K562 (cell line): Measurements from ENCODE around the gene HYAL1. TPM values are rescaled to one million over a fixed set of nuclear protein-coding genes. Genes with fewer than 3 reads are reported as not detected.
A peak's percentile ranks its signal among the peaks of the same experiment; 100 is the strongest.

Experiments used
- ATAC-seq: fragments of 200-7000 bp; cut with Tn5 transposase; 3 replicates; pipeline ENCODE4 v1.9.1; 2020; ENCODE audit warnings: moderate library complexity
- BruUV-seq: library from RNA; stranded (reverse); fragments of 400-500 nt; replicated peaks from 2 replicates; lab custom pipeline; 2021; lab: Mats Ljungman, UMichigan
- CTCF ChIA-PET: fragments of 300-600 bp; formaldehyde crosslinking; extraction: SDS; loops from one replicate; lab custom pipeline; 2021; ENCODE audit warnings: low intra/inter-chr PET ratio; lab: Yijun Ruan, JAX
- POLR2A ChIA-PET: fragments of 300-600, 350-650 bp; sonication (Branson Sonifier 250); formaldehyde crosslinking; extraction: SDS; loops from one replicate; lab custom pipeline; 2021; ENCODE audit warnings: antibody characterized with exemption, inconsistent platforms; lab: Yijun Ruan, JAX
- DNase-seq, 4 experiments: peaks; one replicate each; pipeline versions ENCODE4 v3.0.0 to v3.0.0-alpha.2; 2011 to 2018; ENCODE audit warnings: low spot score in 3 of 4, mixed read lengths in 3 of 4; ENCODE audit errors: extremely low read depth in 1 of 4
- FAIRE-seq: peaks from 2 replicates; lab custom pipeline; 2011; peaks lifted over from hg19 to GRCh38; lab: Jason Lieb, UNC
- H2AFZ ChIP-seq: 2 replicates; pipeline ENCODE4 v1.6.0; 2011; ENCODE audit warnings: low read depth, low read length, control low read depth, inconsistent platforms
- H3K27ac ChIP-seq: fragments of 200-600 bp; 3 replicates; pipeline ENCODE4 v1.8.0; 2011; ENCODE audit warnings: low read depth, mild to moderate bottlenecking, control low read depth, inconsistent platforms, low read length, moderate library complexity, mixed read lengths; ENCODE audit errors: extremely low read depth
- H3K27me3 ChIP-seq, 2 experiments: fragments of 300-600 bp in 1 of 2; 2 replicates in 1 of 2; 3 replicates in 1 of 2; pipeline versions ENCODE4 v1.6.0 to v1.8.0; 2011; ENCODE audit warnings: inconsistent platforms in 2 of 2, low read length in 2 of 2, mild to moderate bottlenecking in 1 of 2, mixed read lengths in 1 of 2, moderate library complexity in 1 of 2; ENCODE audit not compliant: control insufficient read depth in 2 of 2, insufficient read depth in 2 of 2
- H3K36me3 ChIP-seq: fragments of 300-600 bp; 3 replicates; pipeline ENCODE4 v1.8.0; 2011; ENCODE audit warnings: mild to moderate bottlenecking, low read length, inconsistent platforms; ENCODE audit not compliant: control insufficient read depth, insufficient read depth
- H3K4me1 ChIP-seq, 2 experiments: fragments of 200-600 bp in 1 of 2; replicated peaks in 1 of 2; 2 replicates in 1 of 2; 3 replicates in 1 of 2; pipeline versions ENCODE4 v1.5.1 to v1.8.0; 2011; ENCODE audit warnings: inconsistent platforms in 2 of 2, low read length in 2 of 2, mild to moderate bottlenecking in 1 of 2, mixed read lengths in 1 of 2, moderate library complexity in 1 of 2; ENCODE audit not compliant: control insufficient read depth in 2 of 2, insufficient read depth in 2 of 2
- H3K4me2 ChIP-seq: 2 replicates; pipeline ENCODE4 v1.6.1; 2011; ENCODE audit warnings: low read length, control low read depth, inconsistent platforms, mixed read lengths; ENCODE audit not compliant: insufficient read depth
- H3K4me3 ChIP-seq: fragments of 200-600 bp; sonication (generic), shearing (Covaris generic); 2 replicates; pipeline ENCODE4 v1.5.1; 2016; ENCODE audit warnings: control low read depth, inconsistent platforms
- H3K79me2 ChIP-seq: fragments of 200-600 bp; 3 replicates; pipeline ENCODE4 v1.8.0; 2011; ENCODE audit warnings: low read length, inconsistent platforms; ENCODE audit not compliant: control insufficient read depth, insufficient read depth
- H3K9ac ChIP-seq, 2 experiments: 2 replicates each; pipeline versions ENCODE4 v1.6.0 to v1.6.1; 2011; ENCODE audit warnings: low read depth in 2 of 2, low read length in 2 of 2, control low read depth in 1 of 2, inconsistent platforms in 1 of 2, mild to moderate bottlenecking in 1 of 2, mixed read lengths in 1 of 2; ENCODE audit not compliant: insufficient read depth in 1 of 2
- H3K9me1 ChIP-seq: one replicate; pipeline ENCODE4 v1.6.0; 2011; ENCODE audit warnings: inconsistent platforms, mild to moderate bottlenecking, low read length, moderate library complexity; ENCODE audit not compliant: control insufficient read depth, insufficient read depth
- H3K9me3 ChIP-seq: replicated peaks from 2 replicates; pipeline ENCODE4 v1.5.1; 2011; ENCODE audit warnings: low read depth, low read length, inconsistent platforms; ENCODE audit not compliant: control insufficient read depth, insufficient read depth
- H4K20me1 ChIP-seq: replicated peaks from 2 replicates; pipeline ENCODE4 v1.6.1; 2011; ENCODE audit warnings: low read length, inconsistent platforms, mixed read lengths; ENCODE audit not compliant: control insufficient read depth, insufficient read depth
- E2F3 ChIP-seq: fragments of 250-450 bp; sonication (Bioruptor Pico); IDR thresholded peaks from 2 replicates; pipeline ENCODE4 v1.4.0; 2020; ENCODE audit warnings: mild to moderate bottlenecking
- ZNF707 ChIP-seq: fragments of 250-450 bp; sonication (Bioruptor Pico); conservative IDR thresholded peaks from 2 replicates; pipeline ENCODE4 v1.8.0; 2022; ENCODE audit warnings: inconsistent platforms, mild to moderate bottlenecking, moderate library complexity
- WGBS: fragments of 100-300 bp; shearing (Covaris generic); methylation state at CpG from one replicate; pipeline ENCODE4 v1.1.6; 2016; ENCODE audit warnings: low coverage, mixed read lengths; ENCODE audit not compliant: insufficient coverage; ENCODE audit errors: missing lambda C conversion rate; 5-methylcytosine and 5-hydroxymethylcytosine counted together
- in situ Hi-C: fragments of 300-500 bp; cut with MboI; formaldehyde crosslinking; loops from 4 replicates; pipeline ENCODE4 v1.15.0; 2018; ENCODE audit warnings: inconsistent platforms, mixed read lengths
- intact Hi-C: fragments of 100-400 bp; cut with micrococcal nuclease; formaldehyde crosslinking; loops from 2 replicates; pipeline ENCODE4 v1.14.2; 2022
- polyA plus RNA-seq, 8 experiments: library from polyadenylated mRNA; depleted of rRNA in 4 of 8; stranded (reverse) in 5 of 8; unstranded in 3 of 8; fragments of >200 nt; fragmentation: Nextera tagmentation in 2 of 8; fragmentation: Illumina TruSeq in 1 of 8; extraction: Ambion mirVana in 2 of 8; extraction: Trizol in 1 of 8; gene quantifications; 2 replicates each; pipeline versions ENCODE4 v1.2.1 to v1.2.3, GENCODE V29; 2011 to 2014; ENCODE audit warnings: inconsistent platforms in 1 of 8, missing spikeins in 1 of 8
- total RNA-seq, 7 experiments: library from RNA; depleted of rRNA in 6 of 7; stranded (reverse); fragments of >200 nt in 6 of 7; fragmentation: Illumina TruSeq in 2 of 7; extraction: Trizol in 2 of 7; gene quantifications; 2 replicates each; pipeline versions ENCODE4 v1.2.1 to v1.2.3, GENCODE V29; 2011 to 2021; ENCODE audit warnings: low replicate concordance in 1 of 7
- TF ChIP-seq, protein P1 (sequence below), 3 experiments: IDR thresholded peaks in 2 of 3; conservative IDR thresholded peaks in 1 of 3; 2 replicates each; pipeline ENCODE4 v1.5.1; 2011 to 2012; ENCODE audit warnings: low read length in 3 of 3, mild to moderate bottlenecking in 3 of 3, control low read depth in 2 of 3, improper control_type of control experiment in 1 of 3, inconsistent platforms in 1 of 3, low read depth in 1 of 3, mixed read lengths in 1 of 3, moderate library complexity in 1 of 3; ENCODE audit not compliant: insufficient read depth in 2 of 3
- TF ChIP-seq, protein P2 (sequence below): sonication (generic); formaldehyde crosslinking; IDR thresholded peaks from 2 replicates; pipeline ENCODE4 v1.8.0; 2022; ENCODE audit warnings: missing genetic modification reagents, mild to moderate bottlenecking, moderate library complexity, borderline replicate concordance

HYAL1 gene
- total and polyA plus RNA-seq, 9 of the 15 experiments (the other 6 are each of a cell fraction or from before 2014, with no cell fraction given), result 1.4 to 8.5 (median 4.7) TPM

DNA sequence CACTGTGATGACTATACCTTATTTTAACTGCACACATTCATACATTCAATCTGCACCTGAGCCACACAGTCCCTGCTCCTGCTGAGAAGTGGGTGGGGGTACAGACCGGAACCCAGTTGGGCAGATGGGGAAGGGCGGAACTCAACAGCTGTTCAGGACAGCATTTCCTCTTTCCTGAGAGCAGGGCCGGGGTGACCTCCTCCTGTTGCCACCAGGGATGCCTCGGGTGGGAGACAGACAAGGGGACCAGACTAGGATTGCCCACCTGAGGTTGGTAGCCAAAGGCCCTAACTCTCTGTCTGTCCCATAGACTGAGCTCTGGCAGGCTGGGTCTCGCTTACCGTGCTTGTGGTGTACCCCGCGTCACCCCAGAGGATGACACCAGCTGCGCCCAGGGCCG lies 15.2 kb upstream of the HYAL1 start:
- no TSS peak for BruUV-seq

More for the DNA sequence above, 15.2 kb upstream of the HYAL1 start:
- no peaks in the 10 kb centered on the region for H3K9me3 ChIP-seq
- no peak overlapping the region for H2AFZ ChIP-seq
- H3K4me2 ChIP-seq, result no peak overlapping the region
- no peaks in the 10 kb centered on the region for H4K20me1 ChIP-seq
- no peak overlapping the region for H3K4me3 ChIP-seq
- ChIA-PET POLR2A (interaction anchor here (0.6 to 1.1 kb wide), 6 partner anchors 9 to 104 kb away, joined by 3 to 5 read pairs (median 3); partner anchors contain the start of genes HYAL1, IFRD2 and TUSC2), CTCF (no interaction called here)
- peak overlapping the region in 1 of 2 experiments; percentile 83; a peak in 2 of 4 replicates for H3K9ac ChIP-seq
- TF ChIP-seq ZNF707 (CRISPR knock-in tag), result no peak
- TF ChIP-seq, protein P1, sequence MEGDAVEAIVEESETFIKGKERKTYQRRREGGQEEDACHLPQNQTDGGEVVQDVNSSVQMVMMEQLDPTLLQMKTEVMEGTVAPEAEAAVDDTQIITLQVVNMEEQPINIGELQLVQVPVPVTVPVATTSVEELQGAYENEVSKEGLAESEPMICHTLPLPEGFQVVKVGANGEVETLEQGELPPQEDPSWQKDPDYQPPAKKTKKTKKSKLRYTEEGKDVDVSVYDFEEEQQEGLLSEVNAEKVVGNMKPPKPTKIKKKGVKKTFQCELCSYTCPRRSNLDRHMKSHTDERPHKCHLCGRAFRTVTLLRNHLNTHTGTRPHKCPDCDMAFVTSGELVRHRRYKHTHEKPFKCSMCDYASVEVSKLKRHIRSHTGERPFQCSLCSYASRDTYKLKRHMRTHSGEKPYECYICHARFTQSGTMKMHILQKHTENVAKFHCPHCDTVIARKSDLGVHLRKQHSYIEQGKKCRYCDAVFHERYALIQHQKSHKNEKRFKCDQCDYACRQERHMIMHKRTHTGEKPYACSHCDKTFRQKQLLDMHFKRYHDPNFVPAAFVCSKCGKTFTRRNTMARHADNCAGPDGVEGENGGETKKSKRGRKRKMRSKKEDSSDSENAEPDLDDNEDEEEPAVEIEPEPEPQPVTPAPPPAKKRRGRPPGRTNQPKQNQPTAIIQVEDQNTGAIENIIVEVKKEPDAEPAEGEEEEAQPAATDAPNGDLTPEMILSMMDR (IDR thresholded peaks at IDR 0.05 in 2 of 3, conservative IDR thresholded peaks at IDR 0.05 in 1 of 3; ENCODE audit: insufficient read depth in 2 of 3, low read depth in 1 of 3, low read length in 3 of 3), result no peak
- TF ChIP-seq, protein P2, sequence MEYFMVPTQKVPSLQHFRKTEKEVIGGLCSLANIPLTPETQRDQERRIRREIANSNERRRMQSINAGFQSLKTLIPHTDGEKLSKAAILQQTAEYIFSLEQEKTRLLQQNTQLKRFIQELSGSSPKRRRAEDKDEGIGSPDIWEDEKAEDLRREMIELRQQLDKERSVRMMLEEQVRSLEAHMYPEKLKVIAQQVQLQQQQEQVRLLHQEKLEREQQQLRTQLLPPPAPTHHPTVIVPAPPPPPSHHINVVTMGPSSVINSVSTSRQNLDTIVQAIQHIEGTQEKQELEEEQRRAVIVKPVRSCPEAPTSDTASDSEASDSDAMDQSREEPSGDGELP (CRISPR knock-in tag), result 0 out of 2 replicates have a peak, but pooled peaks have one; percentile 16
- TF ChIP-seq E2F3 (CRISPR knock-in tag), result no peak
- no peaks in the 10 kb centered on the region for H3K9me1 ChIP-seq
- in situ Hi-C loops (no loop called here), intact Hi-C loops (no loop called here)
- H3K27ac ChIP-seq, result no peak overlapping the region; the same call in 2 of the 3 replicates
- ATAC-seq (no peak), FAIRE-seq (no peak), DNase-seq (no peak)
- 80% methylated on average over 1 of the region's 10 CpGs for WGBS
- H3K4me1 ChIP-seq, result peaks cover 27 to 70% of the 10 kb centered on the region in 2 experiments
- H3K36me3 ChIP-seq, result peaks cover 20% of the 10 kb centered on the region; the same call in 2 of the 3 replicates
- H3K27me3 ChIP-seq, result no peaks in the 10 kb centered on the region
- H3K79me2 ChIP-seq, result peaks cover 22% of the 10 kb centered on the region
